H1 (cell line): ENCODE data around the gene FGD6. TPM values are rescaled to one million over a fixed set of nuclear protein-coding genes. Genes with fewer than 3 reads are reported as not detected.

Experiments
- KDM4A ChIP-seq: IDR thresholded peaks from one replicate; pipeline ENCODE4 v1.7.1; 2012; ENCODE audit warnings: low read depth, mild to moderate bottlenecking, moderate library complexity, low read length, inconsistent platforms; ENCODE audit not compliant: severe bottlenecking
- NANOG ChIP-seq: IDR thresholded peaks from 2 replicates; pipeline ENCODE4 v1.6.1; 2011; ENCODE audit warnings: low read length, low read depth, mild to moderate bottlenecking, inconsistent platforms; ENCODE audit not compliant: insufficient read depth, poor library complexity, severe bottlenecking
- SIRT6 ChIP-seq: IDR thresholded peaks from one replicate; pipeline ENCODE4 v1.7.1; 2012; ENCODE audit warnings: low read length, inconsistent platforms
- TEAD4 ChIP-seq: IDR thresholded peaks from 2 replicates; pipeline ENCODE4 v1.6.1; 2012; ENCODE audit warnings: low read depth, low read length, inconsistent platforms, mixed read lengths
- polyA plus RNA-seq, 7 experiments: library from polyadenylated mRNA; depleted of rRNA in 3 of 7; stranded (reverse) in 5 of 7; unstranded in 2 of 7; fragments of >200 nt in 5 of 7; fragments of 200-250 nt in 2 of 7; gene quantifications; 1 replicate in 5 of 7; 2 replicates in 1 of 7; 4 replicates in 1 of 7; pipeline versions ENCODE4 v1.2.1 to v1.2.3, GENCODE V29; 2011 to 2013; ENCODE audit warnings: missing spikeins in 2 of 7, mixed read lengths in 2 of 7
- total RNA-seq: library from RNA; stranded (reverse); fragmentation: NEBNext Ultra II Directional; extraction: Animal tissue kit (Norgen Biotek cat#: 25700); gene quantifications from 2 replicates; pipeline ENCODE4 v1.2.1, GENCODE V29; 2021
- TF ChIP-seq, protein P1 (sequence below): IDR thresholded peaks from 2 replicates; pipeline ENCODE4 v1.6.1; 2011; ENCODE audit warnings: low read depth, mild to moderate bottlenecking, low read length; ENCODE audit not compliant: insufficient read depth

The FGD6 gene
- total and polyA plus RNA-seq, 2 of the 8 experiments (the other 6 are each of a cell fraction or from before 2014, with no cell fraction given) = 12.2 to 24.3 TPM

GRCh38 chr12:95158919-95159318 is 58.3 kb downstream of the FGD6 start (continued):
- TF ChIP-seq TEAD4 (no peak), KDM4A (no peak), SIRT6 (no peak), NANOG (no peak)
- TF ChIP-seq, protein P1, sequence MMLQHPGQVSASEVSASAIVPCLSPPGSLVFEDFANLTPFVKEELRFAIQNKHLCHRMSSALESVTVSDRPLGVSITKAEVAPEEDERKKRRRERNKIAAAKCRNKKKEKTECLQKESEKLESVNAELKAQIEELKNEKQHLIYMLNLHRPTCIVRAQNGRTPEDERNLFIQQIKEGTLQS = no peak
